Middle frontal gyrus (tissue), 1 donor: Measurements from ENCODE around the gene SLC5A1.
"Not testable (repeated sequence)": the region's sequence is repeated elsewhere in the genome, so short reads cannot be mapped to it uniquely, and the experiment has no call there.

Experiments used
- DNase-seq: peaks from one replicate; pipeline ENCODE4 v3.0.0-alpha.2; 2015; ENCODE audit warnings: low spot score; ENCODE audit errors: extremely low spot score

SLC5A1 gene

GRCh38 chr22:32142600-32142999 lies 99.5 kb downstream of the SLC5A1 start:
- DNase-seq, result no peak

- DNase-seq, result no peak
Measured at GRCh38 chr22:32144496-32145274, 101.6 kb downstream of the SLC5A1 start.

GRCh38 chr22:32147128-32147527 lies 104.1 kb downstream of the SLC5A1 start:
- DNase-seq, result not testable (repeated sequence)

- DNase-seq, result not testable (repeated sequence)
Measured at GRCh38 chr22:32148372-32148771, 105.3 kb downstream of the SLC5A1 start.

GRCh38 chr22:32150647-32151046 lies 107.6 kb downstream of the SLC5A1 start:
- DNase-seq, result not testable (repeated sequence)

GRCh38 chr22:32151641-32152040 lies 108.6 kb downstream of the SLC5A1 start:
- not testable (repeated sequence) for DNase-seq

GRCh38 chr22:32154727-32155126 lies 111.7 kb downstream of the SLC5A1 start:
- DNase-seq, result not testable (repeated sequence)

GRCh38 chr22:32157632-32158031 lies 114.6 kb downstream of the SLC5A1 start:
- DNase-seq, result not testable (repeated sequence)

- no peak for DNase-seq
Measured at GRCh38 chr22:32158712-32159533, 115.9 kb downstream of the SLC5A1 start, which contains the start of gene C22orf42. Gene C22orf42 (minus strand): TSS chr22:32159303. CDS start chr22:32159215, 88 bp downstream.

- not testable (repeated sequence) for DNase-seq
Measured at GRCh38 chr22:32160411-32160810, 117.3 kb downstream of the SLC5A1 start.
